GM12874 (cell line): ENCODE data around the gene KSR2.

Source experiments
- TF ChIP-seq, protein P1 (sequence below): IDR thresholded peaks from 2 replicates; pipeline ENCODE4 v1.5.1; 2011; ENCODE audit warnings: low read depth, mild to moderate bottlenecking, control low read depth, low read length, moderate library complexity; ENCODE audit not compliant: insufficient read depth

The KSR2 gene

DNA sequence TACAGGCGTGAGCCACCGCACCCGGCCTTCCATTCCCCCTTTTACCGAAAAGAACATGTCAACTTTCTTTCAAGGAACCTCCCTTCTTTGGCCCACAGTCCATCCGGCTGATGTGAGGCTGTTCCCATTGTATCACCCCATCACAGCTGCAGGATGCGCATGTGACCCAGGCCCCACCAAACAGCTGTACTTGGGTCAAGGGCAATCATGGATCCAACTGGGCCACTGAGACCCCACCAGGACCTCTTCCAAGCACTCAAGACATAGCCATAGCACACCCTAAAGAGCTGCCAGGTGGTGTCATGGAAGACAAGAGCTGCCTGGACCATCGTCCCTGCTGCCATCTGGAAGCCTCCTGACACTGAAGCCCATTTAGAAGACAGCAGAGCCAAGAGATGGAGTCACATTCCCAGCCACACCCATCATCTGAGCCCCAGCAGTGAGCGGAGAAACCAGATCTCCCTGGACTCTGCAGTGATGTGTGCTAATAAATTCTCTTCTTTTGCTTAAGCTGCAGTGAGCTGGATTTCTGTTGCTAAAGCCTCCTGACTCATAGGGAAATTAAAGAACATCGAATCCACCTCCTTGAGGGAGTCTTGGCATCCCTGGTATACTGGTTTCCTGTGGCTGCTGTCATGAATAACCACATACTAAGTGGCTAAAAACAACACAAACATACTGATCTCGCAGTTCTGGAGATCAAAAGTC, 105.6 kb downstream of the KSR2 start:
- TF ChIP-seq, protein P1, sequence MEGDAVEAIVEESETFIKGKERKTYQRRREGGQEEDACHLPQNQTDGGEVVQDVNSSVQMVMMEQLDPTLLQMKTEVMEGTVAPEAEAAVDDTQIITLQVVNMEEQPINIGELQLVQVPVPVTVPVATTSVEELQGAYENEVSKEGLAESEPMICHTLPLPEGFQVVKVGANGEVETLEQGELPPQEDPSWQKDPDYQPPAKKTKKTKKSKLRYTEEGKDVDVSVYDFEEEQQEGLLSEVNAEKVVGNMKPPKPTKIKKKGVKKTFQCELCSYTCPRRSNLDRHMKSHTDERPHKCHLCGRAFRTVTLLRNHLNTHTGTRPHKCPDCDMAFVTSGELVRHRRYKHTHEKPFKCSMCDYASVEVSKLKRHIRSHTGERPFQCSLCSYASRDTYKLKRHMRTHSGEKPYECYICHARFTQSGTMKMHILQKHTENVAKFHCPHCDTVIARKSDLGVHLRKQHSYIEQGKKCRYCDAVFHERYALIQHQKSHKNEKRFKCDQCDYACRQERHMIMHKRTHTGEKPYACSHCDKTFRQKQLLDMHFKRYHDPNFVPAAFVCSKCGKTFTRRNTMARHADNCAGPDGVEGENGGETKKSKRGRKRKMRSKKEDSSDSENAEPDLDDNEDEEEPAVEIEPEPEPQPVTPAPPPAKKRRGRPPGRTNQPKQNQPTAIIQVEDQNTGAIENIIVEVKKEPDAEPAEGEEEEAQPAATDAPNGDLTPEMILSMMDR = no peak

DNA sequence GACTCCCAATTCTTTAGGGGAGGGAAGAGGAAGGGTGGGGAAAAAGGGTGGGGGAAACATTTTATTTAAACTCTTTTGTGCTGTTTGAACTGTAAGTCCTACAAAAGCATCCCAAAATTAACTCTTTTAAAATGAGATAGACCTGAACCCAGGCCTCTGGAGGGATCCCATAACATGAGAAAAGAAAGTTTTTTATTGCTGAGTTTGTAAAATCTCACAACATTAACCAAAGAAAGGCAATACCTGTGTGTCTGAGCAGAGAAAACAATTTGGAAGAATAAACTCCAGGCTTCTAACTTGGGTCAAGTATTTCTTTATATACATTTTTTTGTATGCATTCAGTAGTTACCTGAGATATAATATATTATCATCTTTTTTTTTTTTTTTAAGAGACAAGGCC, 107.1 kb downstream of the KSR2 start:
- TF ChIP-seq, protein P1 = no peak

DNA sequence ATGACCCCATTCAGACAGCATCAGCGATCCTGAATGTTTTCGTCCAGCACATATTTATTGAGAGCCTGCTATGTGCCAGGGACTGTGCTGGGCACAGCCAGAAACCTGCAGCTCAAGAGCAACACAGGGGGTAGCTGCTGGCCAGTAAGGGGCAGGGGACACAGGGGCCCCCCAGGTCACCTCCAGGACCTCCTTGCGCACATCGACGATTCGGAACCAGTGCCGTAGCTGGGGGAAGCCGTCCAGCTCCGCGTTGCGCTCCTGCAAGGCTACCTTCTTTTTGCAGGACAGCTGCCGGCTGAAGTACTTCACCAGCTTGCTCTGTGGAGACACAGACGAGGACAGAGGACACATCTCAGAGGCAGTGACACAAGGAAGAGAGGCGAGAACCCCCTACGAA, 108.7 kb downstream of the KSR2 start:
- TF ChIP-seq, protein P1 = no peak

DNA sequence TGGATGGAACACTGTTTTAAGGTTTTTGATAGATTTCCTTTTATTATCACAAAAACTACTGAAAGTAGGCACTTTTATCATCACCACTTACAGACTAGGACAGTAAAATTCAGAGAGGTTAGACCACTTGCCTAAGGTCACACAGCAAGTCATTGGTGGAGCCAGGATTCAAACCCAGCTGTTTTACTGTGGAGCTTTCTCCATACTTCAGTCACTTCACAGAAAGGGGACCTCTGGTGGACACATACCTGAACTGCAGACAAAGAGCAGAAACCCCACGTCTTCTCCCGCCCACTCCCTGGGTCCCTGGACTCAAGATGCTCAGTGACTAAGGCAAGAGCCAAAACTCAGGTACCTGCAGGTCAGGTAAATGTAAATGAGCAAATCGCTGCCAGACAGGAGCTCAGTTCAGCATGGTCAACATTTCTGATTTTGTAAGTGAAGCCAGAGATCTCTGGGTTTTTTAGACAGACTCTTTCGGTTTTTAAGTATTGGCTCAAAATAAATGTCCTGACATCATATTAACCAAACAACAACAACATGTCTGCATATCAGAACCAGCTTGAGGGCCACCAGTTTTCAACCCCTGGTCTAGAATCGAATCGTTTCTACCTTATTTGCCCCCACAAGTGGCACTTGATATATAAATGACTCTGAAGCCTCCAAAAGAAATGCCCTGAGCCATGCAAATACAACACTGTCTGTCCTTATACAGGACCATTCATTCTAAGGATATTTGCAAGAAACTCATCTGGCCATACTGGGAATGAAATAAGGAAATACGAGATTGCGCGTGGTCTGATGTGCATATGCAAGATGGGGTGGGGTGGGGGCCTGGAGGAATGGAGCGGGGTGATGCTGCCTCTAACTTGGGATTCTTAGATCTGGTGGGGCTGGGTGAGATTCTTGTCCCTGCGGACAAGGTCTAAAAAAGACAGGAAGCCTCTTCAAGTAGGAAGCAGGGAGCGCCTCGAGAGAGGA, 110.9 kb downstream of the KSR2 start:
- TF ChIP-seq, protein P1 = peak; percentile 76

DNA sequence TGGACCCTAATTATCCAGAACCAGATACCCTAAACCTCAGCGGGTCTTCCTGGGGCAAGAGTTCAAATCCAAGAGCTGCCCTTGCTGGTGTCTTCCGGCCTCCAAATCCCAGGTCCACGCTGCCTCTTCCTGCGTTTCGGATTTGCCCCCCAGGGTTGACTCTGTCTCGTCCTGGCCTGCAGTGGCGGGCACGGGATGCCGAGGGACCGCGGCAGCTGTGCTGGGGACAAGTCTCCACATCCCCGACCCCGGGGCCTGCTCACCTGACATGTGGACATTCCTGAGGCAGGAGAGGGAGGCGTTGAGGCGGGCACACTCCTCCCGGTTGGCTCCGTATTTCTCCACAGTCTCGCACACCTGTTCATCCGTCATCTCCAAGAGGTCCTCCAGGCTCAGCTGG, 113.6 kb downstream of the KSR2 start:
- TF ChIP-seq, protein P1 = no peak

DNA sequence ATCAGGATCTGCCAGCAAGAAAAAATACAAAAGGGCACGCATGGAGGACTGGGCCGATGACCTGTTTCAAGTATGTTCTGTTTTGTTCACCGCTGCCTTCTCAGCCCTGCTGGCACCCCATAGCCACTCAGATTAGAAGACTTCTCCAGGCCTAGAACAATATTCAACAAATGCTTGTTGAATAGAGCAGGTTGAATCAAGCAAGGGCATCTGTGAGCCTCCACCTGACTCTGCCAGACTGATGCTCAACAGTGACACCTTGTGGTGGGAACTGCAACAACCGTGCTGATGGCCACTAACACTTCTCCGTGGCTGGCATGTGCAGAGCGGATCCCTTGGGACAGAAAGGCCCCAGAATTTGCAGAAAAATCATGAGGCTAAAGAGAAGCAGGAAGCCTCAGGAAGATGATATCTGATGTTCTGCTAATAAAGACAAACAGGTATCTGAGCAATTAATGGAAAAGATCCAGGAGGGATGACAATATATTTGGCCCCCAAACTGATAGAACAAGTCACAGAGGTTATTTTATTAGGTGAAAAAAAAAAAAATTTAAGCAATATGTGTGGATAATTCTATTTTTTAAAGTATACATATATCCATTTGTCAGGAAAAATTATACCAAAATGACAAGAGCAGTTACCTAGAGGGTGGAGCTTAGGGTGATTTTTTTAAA, 114.3 kb downstream of the KSR2 start:
- TF ChIP-seq, protein P1 = peak; percentile 73

DNA sequence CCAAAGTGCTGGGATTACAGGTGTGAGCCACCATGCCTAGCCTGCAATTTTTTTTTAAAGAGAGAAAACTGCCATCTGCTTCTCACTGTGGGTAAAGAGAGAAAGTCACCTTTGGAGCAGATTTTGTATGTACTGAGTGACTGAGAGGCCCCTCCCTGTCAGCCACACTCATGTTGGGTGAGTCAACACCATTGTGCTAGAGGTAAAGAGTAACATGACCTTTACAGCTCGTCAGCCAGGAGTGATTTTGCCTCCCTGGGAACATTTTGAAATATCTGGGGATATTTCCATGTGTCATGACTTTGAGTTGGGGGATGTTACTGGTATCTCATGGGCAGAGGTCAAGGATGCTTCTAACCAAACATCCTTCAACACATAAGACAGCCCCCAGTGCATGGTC, 115.2 kb downstream of the KSR2 start:
- TF ChIP-seq, protein P1 = no peak
